Ishikawa (cell line): ENCODE data around the gene NKAPD1.

Source experiments
- CREB1 ChIP-seq: IDR thresholded peaks from 2 replicates; pipeline ENCODE4 v1.6.1; 2012; ENCODE audit warnings: low read depth
- RAD21 ChIP-seq: IDR thresholded peaks from 2 replicates; pipeline ENCODE4 v1.6.1; 2012; ENCODE audit warnings: low read depth
- TEAD4 ChIP-seq: IDR thresholded peaks from 2 replicates; pipeline ENCODE4 v1.6.1; 2012
- TF ChIP-seq, protein P1 (sequence below): IDR thresholded peaks from 2 replicates; pipeline ENCODE4 v1.6.1; 2012

DNA sequence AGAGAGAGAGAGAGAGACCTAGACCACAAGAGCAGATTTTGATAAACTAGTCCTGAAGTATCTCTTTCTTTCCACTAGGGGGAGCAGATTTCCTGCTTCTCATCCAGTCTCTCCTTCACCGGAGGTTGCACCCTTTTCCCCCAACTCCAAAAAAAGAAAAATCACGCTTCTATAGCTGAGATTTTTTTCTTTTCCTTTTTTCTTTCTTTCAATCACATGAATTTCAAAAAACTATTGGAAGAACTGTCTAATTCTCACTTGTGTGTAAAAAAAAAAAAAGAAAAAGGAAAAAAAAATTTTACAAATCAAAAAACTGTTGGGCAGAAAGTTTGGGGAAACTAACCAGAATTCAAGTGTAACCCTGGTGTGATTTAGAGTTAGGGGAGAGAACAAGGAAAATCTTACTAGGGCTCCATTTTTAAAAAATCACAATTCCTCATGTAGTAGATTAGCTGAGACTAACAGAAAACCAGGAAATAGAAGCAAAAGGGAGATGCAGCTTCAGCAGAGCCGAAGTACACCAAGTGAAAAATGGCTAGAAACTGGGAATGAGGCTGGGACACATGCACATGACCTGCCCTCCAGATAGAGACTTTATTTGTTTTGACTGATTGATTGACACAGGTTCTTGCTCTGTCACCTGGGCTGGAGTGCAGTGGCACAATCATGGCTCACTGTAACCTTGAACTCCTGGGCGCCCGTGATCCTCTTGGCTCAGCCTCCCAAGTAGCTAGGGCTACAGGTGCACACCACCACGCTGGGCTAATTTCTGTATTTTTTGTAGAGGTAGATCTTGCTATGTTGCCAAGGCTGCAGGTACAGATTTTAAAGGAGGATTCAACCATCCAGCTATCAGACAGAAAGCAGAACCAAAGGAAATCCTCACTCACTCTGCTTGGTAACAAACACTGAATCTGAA, 39.7 kb downstream of the NKAPD1 start:
- TF ChIP-seq CREB1: no peak
- TF ChIP-seq, protein P1, sequence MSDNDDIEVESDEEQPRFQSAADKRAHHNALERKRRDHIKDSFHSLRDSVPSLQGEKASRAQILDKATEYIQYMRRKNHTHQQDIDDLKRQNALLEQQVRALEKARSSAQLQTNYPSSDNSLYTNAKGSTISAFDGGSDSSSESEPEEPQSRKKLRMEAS: no peak
- no peak for TF ChIP-seq TEAD4
- peak; percentile 71 for TF ChIP-seq RAD21
